SK-N-SH (cell line): Measurements from ENCODE around the gene RBM44. TPM values are rescaled to one million over a fixed set of nuclear protein-coding genes. Genes with fewer than 3 reads are reported as not detected.

Source experiments
- CHD2 ChIP-seq: fragments of 150-350 bp; IDR thresholded peaks from 2 replicates; pipeline ENCODE4 v1.6.1; 2018; ENCODE audit warnings: low read length; ENCODE audit not compliant: partially characterized antibody
- CTCF ChIP-seq: fragments of 200-600 bp; sonication (generic); IDR thresholded peaks from 2 replicates; pipeline ENCODE4 v1.6.1; 2017; ENCODE audit warnings: antibody characterized with exemption, mild to moderate bottlenecking, moderate library complexity
- ELF1 ChIP-seq: IDR thresholded peaks from 2 replicates; pipeline ENCODE4 v1.4.0; 2012
- EZH2phosphoT487 ChIP-seq: fragments of 200-600 bp; sonication (generic); IDR thresholded peaks from 2 replicates; pipeline ENCODE4 v1.6.1; 2017; ENCODE audit warnings: low read depth, mixed run types, mild to moderate bottlenecking, antibody characterized with exemption, moderate library complexity, borderline replicate concordance
- FOXJ3 ChIP-seq: sonication (generic); formaldehyde crosslinking; IDR thresholded peaks from 2 replicates; pipeline ENCODE4 v1.5.1; 2020; ENCODE audit warnings: mild to moderate bottlenecking, missing genetic modification reagents
- MAX ChIP-seq: IDR thresholded peaks from 2 replicates; pipeline ENCODE4 v1.4.0; 2012; ENCODE audit warnings: low read depth
- MEF2A ChIP-seq: IDR thresholded peaks from 2 replicates; pipeline ENCODE4 v1.4.0; 2012; ENCODE audit warnings: low read depth, borderline replicate concordance
- MXI1 ChIP-seq: IDR thresholded peaks from 2 replicates; pipeline ENCODE4 v1.6.1; 2012; ENCODE audit warnings: mild to moderate bottlenecking, low read depth, low read length, improper control_type of control experiment
- NFIC ChIP-seq: IDR thresholded peaks from 2 replicates; pipeline ENCODE4 v1.4.0; 2012; ENCODE audit warnings: borderline replicate concordance
- POLR2AphosphoS5 ChIP-seq: IDR thresholded peaks from 2 replicates; pipeline ENCODE4 v1.6.1; 2012; ENCODE audit warnings: low read depth, low read length
- RCOR1 ChIP-seq: fragments of 150-350 bp; IDR thresholded peaks from 2 replicates; pipeline ENCODE4 v1.6.1; 2017; ENCODE audit warnings: antibody characterized with exemption, low read length
- RXRA ChIP-seq: IDR thresholded peaks from 2 replicates; pipeline ENCODE4 v1.4.0; 2012; ENCODE audit warnings: low read depth, mild to moderate bottlenecking, borderline replicate concordance
- SIN3A ChIP-seq: IDR thresholded peaks from 2 replicates; pipeline ENCODE4 v1.6.1; 2012; ENCODE audit warnings: low read depth, mild to moderate bottlenecking, low read length, moderate library complexity, borderline replicate concordance
- TAF1 ChIP-seq: IDR thresholded peaks from 2 replicates; pipeline ENCODE4 v1.6.1; 2012; ENCODE audit warnings: low read depth, mild to moderate bottlenecking, low read length, moderate library complexity, borderline replicate concordance
- TCF12 ChIP-seq: IDR thresholded peaks from 2 replicates; pipeline ENCODE4 v1.4.0; 2012
- polyA plus RNA-seq, 3 experiments: library from polyadenylated mRNA; depleted of rRNA; stranded (reverse); fragments of >200 nt; gene quantifications; 2 replicates each; pipeline ENCODE4 v1.2.3, GENCODE V29; 2012
- TF ChIP-seq, protein P1 (sequence below): IDR thresholded peaks from 2 replicates; pipeline ENCODE4 v1.4.0; 2012; ENCODE audit warnings: low read depth, borderline replicate concordance
- TF ChIP-seq, protein P2 (sequence below): fragments of 150-350 bp; IDR thresholded peaks from 2 replicates; pipeline ENCODE4 v1.6.1; 2016; ENCODE audit warnings: mild to moderate bottlenecking, low read depth, low read length
- TF ChIP-seq, protein P3 (sequence below): fragments of 150-350 bp; IDR thresholded peaks from 2 replicates; pipeline ENCODE4 v1.6.1; 2017; ENCODE audit warnings: antibody characterized with exemption, low read length, low read depth, borderline replicate concordance
- TF ChIP-seq, protein P4 (sequence below): IDR thresholded peaks from 2 replicates; pipeline ENCODE4; 2012

RBM44 gene
- polyA plus RNA-seq, 1 of the 3 experiments (the other 2 are of a cell fraction) = 0.30 TPM

DNA sequence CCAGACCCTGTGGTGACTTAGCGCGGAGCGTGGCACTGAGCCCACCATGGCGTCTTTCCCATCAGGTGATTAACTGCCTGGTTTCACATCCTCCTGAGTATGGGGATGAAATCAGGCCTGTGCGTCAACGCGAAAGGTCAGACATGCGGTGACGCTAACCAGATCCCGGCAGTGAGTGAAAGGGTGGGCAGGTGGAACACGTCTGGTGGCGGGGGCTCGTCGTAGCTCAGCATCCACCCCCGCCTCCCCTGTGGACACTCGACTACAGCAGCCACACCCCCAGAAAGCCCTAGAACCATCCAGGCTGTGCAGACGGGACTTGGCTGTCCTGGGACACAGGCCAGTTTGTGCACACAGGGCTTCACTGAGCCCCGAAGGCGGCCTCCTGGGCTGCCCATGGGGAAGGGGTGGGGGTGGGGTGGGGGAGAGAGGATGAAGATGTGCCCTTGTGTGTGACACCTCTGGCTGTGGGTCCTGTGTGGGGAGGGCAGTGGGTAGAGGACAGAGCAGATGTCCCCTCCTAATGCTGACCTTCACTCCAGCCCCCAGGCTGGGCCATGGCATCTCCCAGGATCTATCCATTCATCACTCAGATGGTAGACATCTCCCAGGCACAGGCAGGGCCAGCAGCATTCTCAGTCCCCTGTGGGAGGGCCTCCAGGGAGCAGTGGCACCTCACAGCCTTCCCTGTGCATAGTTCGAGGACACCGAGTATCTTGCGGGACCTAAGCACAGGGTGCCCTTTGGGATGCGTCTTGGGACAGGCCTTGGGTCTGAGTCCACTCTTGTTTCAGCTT is 88.3 kb downstream of the RBM44 start (continued):
- TF ChIP-seq EZH2phosphoT487 (no peak), MEF2A (no peak), CHD2 (peak; percentile 88), MAX (no peak), RXRA (no peak), ELF1 (no peak), CTCF (no peak), RCOR1 (peak; percentile 94), POLR2AphosphoS5 (peak; percentile 67; the same call in 1 of the 2 replicates), FOXJ3 (peak; percentile 88), TAF1 (no peak), SIN3A (no peak), NFIC (peak; percentile 49; the same call in 1 of the 2 replicates), MXI1 (peak; percentile 76), TCF12 (peak; percentile 93)
- TF ChIP-seq, protein P1, sequence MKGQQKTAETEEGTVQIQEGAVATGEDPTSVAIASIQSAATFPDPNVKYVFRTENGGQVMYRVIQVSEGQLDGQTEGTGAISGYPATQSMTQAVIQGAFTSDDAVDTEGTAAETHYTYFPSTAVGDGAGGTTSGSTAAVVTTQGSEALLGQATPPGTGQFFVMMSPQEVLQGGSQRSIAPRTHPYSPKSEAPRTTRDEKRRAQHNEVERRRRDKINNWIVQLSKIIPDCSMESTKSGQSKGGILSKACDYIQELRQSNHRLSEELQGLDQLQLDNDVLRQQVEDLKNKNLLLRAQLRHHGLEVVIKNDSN = no peak
- TF ChIP-seq, protein P2, sequence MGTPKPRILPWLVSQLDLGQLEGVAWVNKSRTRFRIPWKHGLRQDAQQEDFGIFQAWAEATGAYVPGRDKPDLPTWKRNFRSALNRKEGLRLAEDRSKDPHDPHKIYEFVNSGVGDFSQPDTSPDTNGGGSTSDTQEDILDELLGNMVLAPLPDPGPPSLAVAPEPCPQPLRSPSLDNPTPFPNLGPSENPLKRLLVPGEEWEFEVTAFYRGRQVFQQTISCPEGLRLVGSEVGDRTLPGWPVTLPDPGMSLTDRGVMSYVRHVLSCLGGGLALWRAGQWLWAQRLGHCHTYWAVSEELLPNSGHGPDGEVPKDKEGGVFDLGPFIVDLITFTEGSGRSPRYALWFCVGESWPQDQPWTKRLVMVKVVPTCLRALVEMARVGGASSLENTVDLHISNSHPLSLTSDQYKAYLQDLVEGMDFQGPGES = no peak
- TF ChIP-seq, protein P3, sequence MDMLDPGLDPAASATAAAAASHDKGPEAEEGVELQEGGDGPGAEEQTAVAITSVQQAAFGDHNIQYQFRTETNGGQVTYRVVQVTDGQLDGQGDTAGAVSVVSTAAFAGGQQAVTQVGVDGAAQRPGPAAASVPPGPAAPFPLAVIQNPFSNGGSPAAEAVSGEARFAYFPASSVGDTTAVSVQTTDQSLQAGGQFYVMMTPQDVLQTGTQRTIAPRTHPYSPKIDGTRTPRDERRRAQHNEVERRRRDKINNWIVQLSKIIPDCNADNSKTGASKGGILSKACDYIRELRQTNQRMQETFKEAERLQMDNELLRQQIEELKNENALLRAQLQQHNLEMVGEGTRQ = no peak
- TF ChIP-seq, protein P4, sequence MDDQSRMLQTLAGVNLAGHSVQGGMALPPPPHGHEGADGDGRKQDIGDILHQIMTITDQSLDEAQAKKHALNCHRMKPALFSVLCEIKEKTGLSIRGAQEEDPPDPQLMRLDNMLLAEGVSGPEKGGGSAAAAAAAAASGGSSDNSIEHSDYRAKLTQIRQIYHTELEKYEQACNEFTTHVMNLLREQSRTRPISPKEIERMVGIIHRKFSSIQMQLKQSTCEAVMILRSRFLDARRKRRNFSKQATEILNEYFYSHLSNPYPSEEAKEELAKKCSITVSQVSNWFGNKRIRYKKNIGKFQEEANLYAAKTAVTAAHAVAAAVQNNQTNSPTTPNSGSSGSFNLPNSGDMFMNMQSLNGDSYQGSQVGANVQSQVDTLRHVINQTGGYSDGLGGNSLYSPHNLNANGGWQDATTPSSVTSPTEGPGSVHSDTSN = peak; percentile 86
